ENCODE measurements around the gene GUCY1A2.

GUCY1A2 gene

DNA sequence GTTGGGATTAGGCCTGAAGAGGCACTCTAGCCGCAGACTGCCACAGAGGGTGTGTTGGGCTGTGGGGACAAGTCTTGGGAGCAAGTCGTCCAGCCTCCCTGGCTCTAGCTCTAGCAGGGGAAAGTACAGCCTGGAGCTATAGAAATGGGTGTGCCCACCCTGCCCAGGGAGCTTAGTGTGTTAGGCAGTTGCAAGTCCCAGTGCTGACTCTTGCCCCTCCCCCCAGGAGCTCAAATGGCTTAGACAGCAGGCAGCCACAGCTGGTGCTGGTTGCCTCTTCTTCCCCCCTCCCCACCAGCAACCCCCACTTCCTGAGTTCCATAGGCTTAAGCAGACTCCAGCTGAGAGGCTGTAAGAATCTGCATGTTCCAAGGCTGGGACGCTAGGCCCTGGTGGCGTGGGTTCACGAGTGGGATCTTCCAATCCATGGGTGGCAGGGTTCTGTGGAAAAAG lies 61.2 kb downstream of the GUCY1A2 start:
- no peak for TF ChIP-seq Cebpa-rat (IDR thresholded peaks at IDR 0.05)
- H3K9me3 ChIP-seq = no peaks in the 10 kb centered on the region
- H3K36me3 ChIP-seq = no peaks in the 10 kb centered on the region
- H3K9ac ChIP-seq = no peak overlapping the region
- no peaks in the 10 kb centered on the region for H4K20me1 ChIP-seq
- no peak overlapping the region for H3K27ac ChIP-seq
- no peak overlapping the region for H3K4me2 ChIP-seq
- H3K4me1 ChIP-seq = no peaks in the 10 kb centered on the region
- H3K4me3 ChIP-seq = no peak overlapping the region
- no peaks in the 10 kb centered on the region for H3K27me3 ChIP-seq

DNA sequence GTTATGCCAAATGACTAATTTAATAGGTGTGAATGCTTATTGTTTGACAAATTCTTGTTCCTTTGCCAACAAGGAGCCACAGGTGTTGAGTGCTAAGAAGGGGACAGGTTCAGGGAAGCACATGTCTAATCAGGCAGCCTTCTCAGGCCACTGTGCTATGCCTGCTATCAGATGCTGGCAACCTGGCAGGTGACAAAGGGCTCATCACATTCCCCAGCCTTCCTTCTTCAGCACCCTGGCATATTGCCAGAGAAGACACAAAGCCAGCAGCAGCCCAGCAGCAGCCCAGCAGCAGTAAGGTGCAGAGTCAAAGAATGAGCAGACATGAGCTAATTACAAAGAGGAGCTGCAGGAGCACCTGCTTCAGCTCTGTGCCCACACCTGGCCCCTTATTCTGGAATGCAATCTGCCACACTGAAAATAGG lies 68.2 kb downstream of the GUCY1A2 start:
- Histone ChIP-seq H3K4me1 (no peaks in the 10 kb centered on the region), H3K9ac (no peak overlapping the region), H3K27ac (no peak overlapping the region), H3K9me3 (no peaks in the 10 kb centered on the region), H4K20me1 (no peaks in the 10 kb centered on the region), H3K4me2 (no peak overlapping the region), H3K27me3 (no peaks in the 10 kb centered on the region), H3K4me3 (no peak overlapping the region), H3K36me3 (no peaks in the 10 kb centered on the region)
- TF ChIP-seq Cebpa-rat (IDR thresholded peaks at IDR 0.05) = no peak

DNA sequence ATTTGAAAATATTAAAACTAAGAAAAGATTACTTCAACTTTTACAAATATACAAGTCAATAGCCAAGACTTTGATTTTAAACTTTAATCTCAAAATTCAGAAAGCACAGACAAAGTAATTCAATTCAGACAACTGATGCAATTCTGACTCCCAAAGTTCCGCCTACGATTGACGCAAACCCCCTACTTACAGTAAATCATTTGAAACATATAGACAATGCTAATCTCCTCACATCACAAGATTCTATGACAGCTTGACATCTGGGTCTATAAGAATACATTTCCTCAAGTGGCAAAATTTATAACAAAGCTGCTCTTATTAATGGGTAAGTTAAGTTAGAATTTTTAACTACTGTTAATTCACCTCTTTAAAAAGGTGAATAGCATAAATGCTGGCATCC lies 75.2 kb downstream of the GUCY1A2 start:
- Histone ChIP-seq H3K27ac (no peak overlapping the region), H3K9ac (no peak overlapping the region), H3K4me2 (no peak overlapping the region), H3K36me3 (no peaks in the 10 kb centered on the region), H4K20me1 (no peaks in the 10 kb centered on the region), H3K4me3 (no peak overlapping the region), H3K4me1 (no peaks in the 10 kb centered on the region), H3K9me3 (no peaks in the 10 kb centered on the region), H3K27me3 (no peaks in the 10 kb centered on the region)
- TF ChIP-seq Cebpa-rat (IDR thresholded peaks at IDR 0.05) = no peak

DNA sequence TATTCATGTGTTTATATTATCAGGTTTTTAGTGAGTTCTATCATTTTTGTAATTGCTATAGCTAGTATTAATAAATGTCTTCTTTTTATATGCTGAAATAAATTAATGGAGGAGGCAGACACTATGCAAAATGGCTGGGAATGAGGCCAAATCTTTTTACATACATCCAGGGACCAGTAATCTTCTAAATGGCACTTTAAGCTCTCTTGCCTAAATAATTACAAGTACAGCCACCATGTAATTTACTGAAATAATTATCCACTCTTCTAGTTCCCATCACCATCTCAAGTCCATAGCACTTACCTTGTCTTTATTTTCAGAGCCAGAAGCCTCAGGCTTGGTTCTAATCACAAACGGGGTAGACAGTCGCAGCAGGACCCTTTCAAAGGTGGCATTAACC lies 79.1 kb downstream of the GUCY1A2 start:
- H3K4me2 ChIP-seq = no peak overlapping the region
- no peaks in the 10 kb centered on the region for H4K20me1 ChIP-seq
- no peaks in the 10 kb centered on the region for H3K4me1 ChIP-seq
- TF ChIP-seq Cebpa-rat (IDR thresholded peaks at IDR 0.05) = no peak
- no peak overlapping the region for H3K27ac ChIP-seq
- H3K27me3 ChIP-seq = no peaks in the 10 kb centered on the region
- H3K36me3 ChIP-seq = no peaks in the 10 kb centered on the region
- H3K4me3 ChIP-seq = no peak overlapping the region
- H3K9ac ChIP-seq = no peak overlapping the region
- no peaks in the 10 kb centered on the region for H3K9me3 ChIP-seq

DNA sequence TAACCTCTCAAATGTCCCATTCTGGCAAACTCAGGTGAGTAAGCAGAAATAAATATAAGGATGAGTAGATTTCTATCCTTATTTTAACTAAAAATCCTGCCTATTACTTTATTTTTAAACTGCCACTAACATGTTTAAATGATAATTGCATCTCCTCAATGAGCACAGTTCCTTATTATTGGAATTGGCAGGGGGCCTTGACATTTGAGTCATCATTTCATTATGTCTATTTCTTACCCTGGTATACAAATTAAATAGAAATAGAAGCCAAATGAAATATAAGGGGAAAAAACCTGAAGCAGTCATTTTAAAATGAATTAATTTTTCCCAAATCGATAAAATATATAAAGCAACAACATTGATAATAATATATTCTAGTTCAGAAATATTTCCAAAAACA lies 81.2 kb downstream of the GUCY1A2 start:
- Histone ChIP-seq H3K9me3 (no peaks in the 10 kb centered on the region), H4K20me1 (no peaks in the 10 kb centered on the region), H3K9ac (no peak overlapping the region), H3K36me3 (no peaks in the 10 kb centered on the region), H3K27ac (no peak overlapping the region), H3K4me3 (no peak overlapping the region), H3K27me3 (no peaks in the 10 kb centered on the region), H3K4me1 (no peaks in the 10 kb centered on the region), H3K4me2 (no peak overlapping the region)
- no peak for TF ChIP-seq Cebpa-rat (IDR thresholded peaks at IDR 0.05)

DNA sequence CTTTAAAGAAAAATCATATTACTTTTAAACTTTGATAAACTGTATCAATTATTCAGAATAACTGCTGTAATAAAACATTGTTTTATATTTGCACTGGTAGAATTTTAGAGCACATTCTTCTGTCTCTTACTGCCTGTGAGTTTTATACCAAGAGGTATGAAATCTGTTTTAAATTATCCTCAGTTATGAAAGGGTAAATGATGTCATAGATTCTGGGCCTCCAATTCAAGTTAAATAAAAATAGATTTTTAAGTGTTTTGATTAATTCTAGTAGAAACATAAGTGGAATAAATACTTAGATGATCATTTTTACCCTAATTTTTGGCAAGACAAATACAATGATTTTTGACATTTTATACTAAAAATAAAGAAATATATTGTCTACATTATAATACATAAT lies 93.0 kb downstream of the GUCY1A2 start:
- Histone ChIP-seq H3K27me3 (no peaks in the 10 kb centered on the region), H3K4me1 (no peaks in the 10 kb centered on the region), H3K27ac (no peak overlapping the region), H3K4me2 (no peak overlapping the region), H3K9ac (no peak overlapping the region), H3K9me3 (no peaks in the 10 kb centered on the region), H3K36me3 (no peaks in the 10 kb centered on the region), H4K20me1 (no peaks in the 10 kb centered on the region), H3K4me3 (no peak overlapping the region)
- TF ChIP-seq Cebpa-rat (IDR thresholded peaks at IDR 0.05) = no peak

DNA sequence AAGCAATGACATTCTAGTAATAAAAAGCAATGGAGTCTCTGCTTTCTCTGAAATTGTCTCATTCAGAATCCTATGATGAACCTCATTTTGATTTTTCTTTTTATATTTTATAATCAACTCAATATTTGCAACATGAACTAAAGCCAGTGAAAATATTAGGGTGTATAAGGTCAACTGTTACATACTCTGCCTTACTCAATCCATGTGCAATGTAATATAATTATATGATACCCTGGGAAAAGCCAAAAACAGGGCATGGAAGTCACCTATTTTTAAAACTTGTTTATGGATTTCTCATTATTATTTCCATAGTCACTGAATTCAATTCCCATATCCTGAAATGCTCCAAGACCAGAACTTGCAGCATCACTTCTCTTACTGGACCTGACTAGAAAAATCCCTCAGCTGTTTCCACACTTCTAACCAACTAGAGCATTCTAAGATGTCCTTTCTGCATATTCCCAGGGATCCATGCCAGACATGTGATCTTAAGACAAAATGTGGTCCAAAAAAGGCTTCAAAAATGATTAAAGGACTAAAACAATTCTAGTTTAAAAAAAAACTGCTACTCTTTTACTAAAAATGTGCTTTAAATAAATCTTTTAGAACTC lies 97.3 kb downstream of the GUCY1A2 start:
- H3K27ac ChIP-seq = no peak overlapping the region
- H3K4me1 ChIP-seq = no peaks in the 10 kb centered on the region
- H3K9ac ChIP-seq = no peak overlapping the region
- H3K4me3 ChIP-seq = no peak overlapping the region
- no peak overlapping the region for H3K4me2 ChIP-seq
- no peak for TF ChIP-seq Cebpa-rat (IDR thresholded peaks at IDR 0.05)
- H3K36me3 ChIP-seq = no peaks in the 10 kb centered on the region
- H3K27me3 ChIP-seq = no peaks in the 10 kb centered on the region
- H3K9me3 ChIP-seq = no peaks in the 10 kb centered on the region
- H4K20me1 ChIP-seq = no peaks in the 10 kb centered on the region

DNA sequence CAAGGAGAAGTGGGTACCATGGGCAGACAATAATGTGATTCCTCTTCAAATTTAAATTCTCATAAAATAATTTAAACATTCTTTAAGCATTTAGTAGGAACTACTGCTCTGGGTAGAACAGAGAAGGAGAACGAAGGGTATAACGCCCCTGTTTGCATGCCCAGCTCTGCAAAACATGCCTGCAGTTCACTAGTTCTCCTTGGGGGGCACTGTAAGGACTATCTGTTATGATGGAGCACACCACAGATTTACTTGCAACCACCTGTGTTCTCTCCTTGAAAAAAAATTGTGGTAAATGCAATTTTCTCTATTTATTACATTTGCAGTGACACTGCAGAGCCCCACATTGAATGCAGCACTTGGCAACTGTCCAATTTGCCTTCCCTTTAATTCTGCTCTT lies 100.3 kb downstream of the GUCY1A2 start:
- no peak overlapping the region for H3K9ac ChIP-seq
- TF ChIP-seq Cebpa-rat (IDR thresholded peaks at IDR 0.05) = no peak

DNA sequence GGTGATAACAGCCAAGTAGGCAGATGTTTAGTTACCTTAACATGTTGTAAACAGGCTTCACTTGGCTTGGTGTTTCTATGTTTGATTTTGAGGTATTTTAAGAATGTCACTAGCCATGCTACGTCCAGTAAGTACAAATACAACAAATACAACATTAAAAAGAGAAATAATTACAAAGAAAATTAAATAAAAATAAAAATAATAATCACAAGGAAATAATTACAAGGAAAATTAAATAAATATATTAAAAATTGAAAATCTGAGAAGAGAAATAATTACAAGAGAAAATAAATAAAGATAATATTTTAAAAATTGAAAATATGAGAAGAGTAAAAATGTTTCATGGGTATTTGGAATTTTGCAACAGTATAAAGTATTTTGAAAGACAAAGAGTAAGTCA lies 103.9 kb downstream of the GUCY1A2 start:
- TF ChIP-seq Cebpa-rat (IDR thresholded peaks at IDR 0.05) = no peak
- Histone ChIP-seq H3K9me3 (no peaks in the 10 kb centered on the region), H3K4me3 (no peak overlapping the region), H3K9ac (no peak overlapping the region), H3K4me2 (no peak overlapping the region), H3K27ac (no peak overlapping the region), H3K36me3 (no peaks in the 10 kb centered on the region), H3K4me1 (no peaks in the 10 kb centered on the region), H4K20me1 (no peaks in the 10 kb centered on the region), H3K27me3 (no peaks in the 10 kb centered on the region)

More for the DNA sequence above, 100.3 kb downstream of the GUCY1A2 start:
- H3K27me3 ChIP-seq = no peaks in the 10 kb centered on the region
- H3K4me2 ChIP-seq = no peak overlapping the region
- no peak overlapping the region for H3K27ac ChIP-seq
- no peaks in the 10 kb centered on the region for H3K4me1 ChIP-seq
- no peaks in the 10 kb centered on the region for H4K20me1 ChIP-seq
- no peak overlapping the region for H3K4me3 ChIP-seq
- no peaks in the 10 kb centered on the region for H3K9me3 ChIP-seq
- no peaks in the 10 kb centered on the region for H3K36me3 ChIP-seq

DNA sequence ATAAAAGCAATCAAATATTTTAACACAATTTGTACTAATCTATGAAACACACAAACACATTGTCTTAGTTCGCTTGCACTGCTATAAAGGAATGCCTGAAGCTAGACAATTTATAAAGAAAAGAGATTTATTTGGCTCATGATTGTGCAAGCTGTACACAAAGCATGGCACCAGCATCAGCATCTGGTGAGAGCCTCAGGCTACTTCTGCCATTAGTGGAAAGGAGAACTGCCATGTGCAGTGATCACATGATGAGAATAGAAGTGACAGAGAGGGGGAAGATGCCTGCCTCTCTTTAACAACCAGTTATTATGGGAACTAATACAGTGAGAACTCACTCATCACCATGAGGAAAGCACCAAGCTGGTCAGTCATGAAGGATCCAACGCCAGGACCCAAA lies 105.1 kb downstream of the GUCY1A2 start:
- Histone ChIP-seq H3K27ac (no peak overlapping the region), H3K9me3 (no peaks in the 10 kb centered on the region), H4K20me1 (no peaks in the 10 kb centered on the region), H3K4me1 (no peaks in the 10 kb centered on the region), H3K36me3 (no peaks in the 10 kb centered on the region), H3K4me3 (no peak overlapping the region), H3K4me2 (no peak overlapping the region), H3K27me3 (no peaks in the 10 kb centered on the region), H3K9ac (no peak overlapping the region)
- TF ChIP-seq Cebpa-rat (IDR thresholded peaks at IDR 0.05) = no peak

DNA sequence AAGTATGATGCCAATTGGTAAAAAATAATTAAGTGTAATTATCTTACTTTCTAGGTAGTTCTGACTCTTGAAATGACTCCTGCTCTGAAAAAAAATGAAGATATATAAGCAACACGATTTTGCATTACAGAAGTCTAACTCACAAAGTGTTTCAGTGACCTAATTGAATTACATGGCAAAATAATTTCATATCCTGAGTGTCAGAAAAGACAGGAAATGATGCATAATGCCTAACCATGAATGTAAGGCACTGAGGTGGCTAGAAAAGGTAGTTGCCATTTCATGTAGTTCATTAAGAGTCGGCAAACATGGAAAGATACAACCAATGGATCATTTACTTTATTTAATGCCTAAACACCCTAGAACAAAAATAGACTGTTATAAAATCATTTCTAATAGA lies 113.5 kb downstream of the GUCY1A2 start:
- no peak overlapping the region for H3K27ac ChIP-seq
- TF ChIP-seq Cebpa-rat (IDR thresholded peaks at IDR 0.05) = no peak
- H3K4me1 ChIP-seq = no peaks in the 10 kb centered on the region
- no peaks in the 10 kb centered on the region for H4K20me1 ChIP-seq
- no peak overlapping the region for H3K9ac ChIP-seq
- H3K4me3 ChIP-seq = no peak overlapping the region
- H3K36me3 ChIP-seq = no peaks in the 10 kb centered on the region
- H3K27me3 ChIP-seq = no peaks in the 10 kb centered on the region
- no peak overlapping the region for H3K4me2 ChIP-seq
- H3K9me3 ChIP-seq = no peaks in the 10 kb centered on the region
